D721Med (cell line): ENCODE data around the gene EIF4E1B.

ENCODE experiments used
- DNase-seq: peaks from one replicate; pipeline ENCODE4 v3.0.0; 2011; ENCODE audit warnings: low spot score; ENCODE audit not compliant: insufficient read length
- FAIRE-seq: peaks from 2 replicates; lab custom pipeline; 2011; peaks lifted over from hg19 to GRCh38; lab: Jason Lieb, UNC
- CTCF ChIP-seq: IDR thresholded peaks from 2 replicates; pipeline ENCODE4 v1.5.1; 2012; ENCODE audit warnings: mild to moderate bottlenecking, control low read depth; ENCODE audit not compliant: insufficient read depth; ENCODE audit errors: missing control alignments

Gene EIF4E1B

DNA sequence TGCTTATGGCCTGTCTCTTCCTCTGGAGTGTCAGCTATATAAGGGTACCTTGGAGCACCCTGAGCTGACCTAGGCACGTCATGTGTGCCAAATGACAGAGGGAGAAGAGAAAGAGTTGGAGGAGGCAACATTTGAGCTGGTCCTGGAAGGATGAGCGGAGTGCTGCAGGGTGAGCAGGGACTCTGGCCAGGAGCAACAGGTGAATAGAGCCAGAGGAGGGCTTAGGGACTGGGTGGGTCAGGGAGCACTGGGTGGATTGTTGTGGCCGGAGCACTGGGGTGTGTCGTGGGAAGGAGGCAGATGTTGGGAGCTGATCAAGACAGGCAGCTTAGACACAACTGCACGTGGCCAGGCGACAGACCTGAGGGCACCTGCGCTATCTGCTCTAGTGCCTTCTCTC, 60.4 kb downstream of the EIF4E1B start:
- TF ChIP-seq CTCF = no peak
- FAIRE-seq = no peak
- no peak for DNase-seq

GRCh38 chr5:176691524-176691923, 61.0 kb downstream of the EIF4E1B start:
- DNase-seq (no peak), FAIRE-seq (no peak)
- TF ChIP-seq CTCF = no peak

- TF ChIP-seq CTCF = no peak
- no peak for DNase-seq
- FAIRE-seq = no peak
Observed at GRCh38 chr5:176692326-176692725, 61.9 kb downstream of the EIF4E1B start.

- no peak for TF ChIP-seq CTCF
- FAIRE-seq (no peak), DNase-seq (no peak)
Observed at GRCh38 chr5:176692839-176693476, 62.5 kb downstream of the EIF4E1B start.

- no peak for TF ChIP-seq CTCF
- DNase-seq (no peak), FAIRE-seq (no peak)
Observed at GRCh38 chr5:176693477-176693851, 63.0 kb downstream of the EIF4E1B start.

- FAIRE-seq (no peak), DNase-seq (no peak)
- no peak for TF ChIP-seq CTCF
Observed at GRCh38 chr5:176694146-176694545, 63.7 kb downstream of the EIF4E1B start.

DNA sequence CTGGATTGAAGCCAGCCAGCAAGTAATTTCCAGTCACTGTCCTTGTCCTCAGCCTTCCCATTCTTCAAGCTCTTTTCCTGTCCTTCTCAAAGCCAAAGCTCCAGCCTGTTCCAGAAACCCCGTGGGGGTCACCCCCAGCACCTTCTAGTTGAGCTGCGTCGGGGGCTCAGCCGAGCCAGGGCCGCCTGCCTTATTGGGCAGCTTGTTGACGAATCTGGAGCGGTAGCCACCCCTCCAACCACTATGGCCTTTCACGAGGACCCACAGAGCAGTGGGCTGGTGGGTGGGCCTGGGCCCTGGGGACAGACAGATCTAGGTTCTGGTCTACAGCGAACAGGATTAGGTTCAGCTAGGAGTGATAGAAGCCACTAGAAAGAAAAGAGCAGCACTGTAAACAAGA, 64.2 kb downstream of the EIF4E1B start:
- FAIRE-seq = no peak
- TF ChIP-seq CTCF = no peak
- DNase-seq = no peak
